GM10847 (cell line): Measurements from ENCODE around the gene MAP3K9.

ENCODE experiments used
- POLR2A ChIP-seq: IDR thresholded peaks from 2 replicates; pipeline ENCODE4 v1.6.1; 2011; ENCODE audit not compliant: insufficient read length; ENCODE audit errors: extremely low read depth

The MAP3K9 gene

GRCh38 chr14:70723276-70723675, 86.0 kb downstream of the MAP3K9 start:
- no peak for TF ChIP-seq POLR2A

DNA sequence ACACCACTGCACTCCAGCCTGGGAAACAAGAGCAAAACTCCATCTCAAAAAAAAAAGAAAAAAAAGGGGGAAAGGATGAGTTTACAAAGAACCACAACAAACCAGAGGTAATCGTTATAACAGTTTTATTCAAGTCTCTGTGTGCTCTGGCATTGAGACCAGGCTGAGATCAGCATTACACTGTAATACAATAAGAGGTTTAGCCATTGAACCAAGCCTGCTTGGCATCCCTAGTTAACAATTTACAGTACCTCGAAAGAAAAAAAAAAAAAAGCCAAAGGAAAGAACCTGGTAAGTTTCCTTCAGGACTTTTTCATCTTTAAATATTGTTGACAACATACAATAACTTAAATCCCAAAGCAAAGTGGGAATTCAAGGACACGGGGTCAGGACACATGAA, 86.9 kb downstream of the MAP3K9 start:
- no peak for TF ChIP-seq POLR2A

DNA sequence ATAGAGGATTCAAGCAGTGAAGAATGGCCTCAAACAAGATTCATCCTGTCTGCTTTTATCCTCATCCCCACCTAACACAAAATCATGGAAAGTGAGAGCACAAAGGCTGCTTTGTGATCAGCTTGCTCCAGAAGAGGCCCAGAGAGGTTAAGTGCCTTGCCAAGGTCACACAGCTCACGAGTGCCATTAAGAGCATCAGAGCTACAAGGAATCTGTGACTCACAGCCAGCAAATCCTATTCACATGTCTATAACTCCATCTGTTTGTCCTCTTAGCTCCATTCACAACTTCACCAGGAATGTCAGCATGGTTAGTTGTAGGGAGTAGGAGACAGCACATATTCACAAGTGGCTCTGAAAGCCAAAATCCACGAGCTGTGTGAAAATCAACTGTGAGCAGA, 87.8 kb downstream of the MAP3K9 start:
- TF ChIP-seq POLR2A = no peak

DNA sequence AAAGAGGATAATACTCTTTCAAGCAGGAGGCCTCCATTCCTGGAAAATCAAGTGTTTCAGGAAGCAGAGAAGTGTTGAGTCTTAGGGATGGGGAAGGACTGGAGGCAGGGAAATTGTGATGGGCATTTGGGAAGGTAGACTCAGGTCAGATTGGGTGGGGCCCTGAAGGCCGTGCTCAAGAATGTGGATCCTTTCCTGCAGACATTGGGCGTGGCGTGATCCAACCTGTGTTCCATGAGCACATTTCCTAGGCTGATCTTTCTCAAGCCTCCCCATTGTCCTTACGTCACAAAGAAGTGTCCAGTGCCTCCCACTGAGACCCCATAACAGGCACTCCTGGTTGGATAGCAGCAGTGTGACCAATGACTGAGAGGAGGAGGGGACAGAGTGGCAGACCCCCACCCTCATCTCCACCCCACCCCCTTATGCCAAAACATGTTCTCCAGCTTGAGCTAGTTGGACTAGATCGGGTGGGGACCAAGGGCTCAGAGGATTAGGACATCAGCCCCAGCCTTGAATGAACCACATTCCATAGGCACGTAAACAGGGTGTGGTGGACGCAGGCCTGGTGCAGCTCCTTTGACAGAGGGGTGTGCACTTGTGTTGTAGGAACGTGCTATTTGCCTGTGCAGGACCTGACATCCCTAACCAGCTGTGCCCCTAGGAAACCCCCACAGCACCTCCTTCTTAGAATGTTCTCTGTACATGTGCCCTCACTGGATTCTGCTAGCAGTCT, 90.8 kb downstream of the MAP3K9 start:
- TF ChIP-seq POLR2A = no peak

DNA sequence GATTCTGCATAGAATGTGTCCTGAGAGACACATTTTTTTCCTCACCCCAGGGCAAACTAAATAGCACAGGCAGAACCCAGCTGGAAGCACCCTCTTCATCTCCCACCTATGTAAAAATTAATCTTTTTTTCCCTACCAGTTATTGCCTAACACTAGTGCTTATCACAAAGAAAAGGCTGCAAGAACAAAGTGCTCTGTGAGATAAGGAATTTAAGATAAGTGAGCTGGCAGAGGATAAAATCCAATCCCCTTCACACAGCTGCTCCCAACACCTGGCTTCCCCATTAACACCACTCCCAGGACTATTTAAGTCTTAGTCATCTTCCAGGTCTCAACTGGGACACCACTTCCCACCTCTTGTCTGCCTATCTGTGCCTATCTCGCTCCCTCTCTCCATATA, 92.4 kb downstream of the MAP3K9 start:
- TF ChIP-seq POLR2A = no peak

GRCh38 chr14:70716483-70716882, 92.8 kb downstream of the MAP3K9 start:
- no peak for TF ChIP-seq POLR2A

DNA sequence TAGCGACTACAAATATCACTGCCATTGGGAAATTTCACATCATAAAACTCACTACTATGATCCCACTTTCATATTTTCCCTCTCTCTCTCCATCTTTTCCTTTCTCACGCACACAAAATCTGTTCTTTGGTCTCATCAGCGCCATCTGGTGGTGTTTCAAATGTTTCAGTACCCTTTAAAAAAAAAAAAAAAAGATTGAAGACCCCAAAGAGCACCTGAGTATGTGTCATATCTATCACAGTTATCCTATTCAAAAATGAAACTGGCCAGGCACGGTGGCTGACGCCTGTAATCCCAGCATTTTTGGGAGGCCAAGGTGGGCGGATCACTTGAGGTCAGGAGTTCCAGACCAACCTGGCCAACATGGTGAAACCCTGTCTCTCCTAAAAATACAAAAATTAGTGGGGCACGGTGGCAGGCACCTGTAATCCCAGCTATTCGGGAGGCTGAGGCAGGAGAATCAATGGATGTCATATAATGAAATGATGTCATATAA, 95.2 kb downstream of the MAP3K9 start:
- no peak for TF ChIP-seq POLR2A

DNA sequence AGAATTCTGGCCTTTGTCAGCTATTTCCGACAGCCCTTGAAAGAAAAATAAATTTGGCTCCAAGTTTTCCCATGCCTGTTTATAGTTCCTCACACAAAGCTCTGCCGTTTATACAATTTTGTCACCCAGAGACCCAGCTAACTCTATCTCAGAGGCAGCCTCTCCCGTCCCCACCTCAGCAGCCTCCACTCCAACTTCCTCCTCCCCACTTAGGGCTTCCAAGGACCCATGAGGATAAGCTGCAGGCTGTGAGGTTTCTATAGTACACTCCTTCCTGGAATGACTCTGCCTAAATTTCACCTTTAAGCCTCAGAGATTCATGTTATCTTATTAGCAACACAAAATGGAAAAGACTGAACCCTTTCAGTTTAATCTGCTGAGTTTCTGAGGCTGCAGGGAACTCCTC, 95.8 kb downstream of the MAP3K9 start:
- TF ChIP-seq POLR2A = no peak

- no peak for TF ChIP-seq POLR2A
Measured at GRCh38 chr14:70713096-70713495, 96.2 kb downstream of the MAP3K9 start.

DNA sequence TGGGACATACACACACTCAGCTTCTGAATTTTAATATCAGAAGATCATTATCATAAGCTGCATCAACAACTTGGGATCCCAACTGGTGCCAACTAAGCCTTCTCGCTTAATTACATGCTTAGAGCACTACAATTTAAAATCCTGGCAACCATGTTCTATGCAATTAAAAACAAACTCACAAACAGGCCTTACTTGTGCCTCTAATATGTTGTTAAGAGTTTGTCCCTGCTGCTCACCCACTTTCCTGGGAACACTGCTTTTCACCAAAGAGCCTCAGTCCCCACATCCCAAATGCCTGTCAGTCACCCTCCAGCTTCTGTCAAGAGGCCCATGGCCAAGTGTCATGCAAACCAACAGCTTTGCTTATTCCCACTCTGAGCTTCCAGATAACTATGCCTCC, 97.9 kb downstream of the MAP3K9 start:
- no peak for TF ChIP-seq POLR2A

DNA sequence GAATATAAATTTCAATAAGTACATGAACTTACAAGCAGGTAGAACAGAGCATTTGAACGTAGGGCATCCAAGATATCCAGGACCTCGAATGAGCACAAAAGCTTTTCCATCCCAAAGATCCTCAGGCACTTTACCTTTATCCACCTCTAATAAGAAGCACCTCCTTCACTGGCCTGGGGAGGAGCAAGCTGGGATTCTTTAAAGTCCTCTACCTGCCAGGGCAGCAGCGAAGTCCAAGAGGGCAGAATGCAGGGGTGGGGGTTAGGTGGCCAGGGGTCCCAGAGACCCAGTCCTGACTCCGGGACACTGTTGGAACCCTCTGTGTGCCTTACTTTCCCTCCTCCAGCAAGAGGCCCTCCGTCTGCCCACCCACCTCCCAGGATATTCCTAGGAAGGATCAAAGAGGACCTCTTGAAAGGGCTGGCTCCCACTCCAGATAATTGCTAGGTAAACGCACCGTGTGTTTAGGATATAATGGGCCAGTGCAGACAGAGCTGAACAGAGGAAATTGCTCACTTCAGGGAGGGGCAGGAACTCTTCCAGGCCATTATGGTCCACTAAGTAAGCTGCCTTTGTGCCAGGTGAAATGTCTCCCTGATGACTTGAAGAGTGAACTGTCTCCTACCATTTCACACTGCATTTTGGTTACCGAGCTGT, 99.5 kb downstream of the MAP3K9 start:
- no peak for TF ChIP-seq POLR2A

- no peak for TF ChIP-seq POLR2A
Measured at GRCh38 chr14:70708717-70709570, 100.4 kb downstream of the MAP3K9 start.

GRCh38 chr14:70707138-70708038, 101.9 kb downstream of the MAP3K9 start:
- TF ChIP-seq POLR2A = no peak

DNA sequence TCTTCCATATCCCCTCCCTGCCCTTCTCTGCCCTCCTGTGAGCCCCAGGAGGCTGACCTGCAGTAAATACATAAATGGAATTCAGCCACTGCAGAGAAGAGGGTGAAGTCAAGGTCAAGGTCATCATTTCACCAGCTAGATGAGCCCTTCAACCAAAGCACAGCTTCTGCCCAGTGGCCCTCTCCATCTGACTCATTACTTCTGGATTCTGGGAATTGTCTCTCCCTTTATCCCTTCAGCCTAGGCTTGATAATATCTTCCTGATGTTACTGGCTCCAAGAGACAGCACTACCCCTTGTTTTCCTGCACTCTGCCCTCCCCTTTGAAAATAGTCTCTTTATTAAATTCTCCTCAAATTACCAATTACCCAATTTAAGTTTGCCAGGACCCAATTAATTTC, 103.1 kb downstream of the MAP3K9 start:
- no peak for TF ChIP-seq POLR2A

GRCh38 chr14:70704960-70705359, 104.4 kb downstream of the MAP3K9 start:
- TF ChIP-seq POLR2A = no peak
